NCI-H2196 (cell line): Measurements from ENCODE around the gene MCTP1.
"Not testable (repeated sequence)": the region's sequence is repeated elsewhere in the genome, so short reads cannot be mapped to it uniquely, and the experiment has no call there.

ENCODE experiments used
- DNase-seq: peaks from one replicate; lab custom pipeline; 2025; ENCODE audit not compliant: unreplicated experiment; lab: John Stamatoyannopoulos, UW

MCTP1 gene

DNA sequence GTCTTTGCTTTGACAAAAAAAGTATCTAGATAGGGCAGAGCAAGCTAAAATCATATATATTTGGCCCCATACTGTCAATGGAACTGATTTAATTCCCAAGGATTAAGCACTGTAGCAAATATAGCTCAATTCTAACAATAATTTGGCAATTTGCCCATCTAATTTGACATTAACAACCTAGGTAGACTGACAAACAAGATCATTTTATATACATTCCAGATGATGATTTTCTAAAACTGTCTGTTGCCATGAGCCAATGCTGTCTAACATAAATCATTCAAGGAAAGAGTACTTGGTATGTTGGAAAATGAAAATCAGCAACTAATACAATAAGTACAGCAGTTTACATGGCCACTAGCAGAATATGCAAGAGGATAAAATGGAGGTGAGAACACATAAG is 32.1 kb downstream of the MCTP1 start:
- no peak for DNase-seq

DNA sequence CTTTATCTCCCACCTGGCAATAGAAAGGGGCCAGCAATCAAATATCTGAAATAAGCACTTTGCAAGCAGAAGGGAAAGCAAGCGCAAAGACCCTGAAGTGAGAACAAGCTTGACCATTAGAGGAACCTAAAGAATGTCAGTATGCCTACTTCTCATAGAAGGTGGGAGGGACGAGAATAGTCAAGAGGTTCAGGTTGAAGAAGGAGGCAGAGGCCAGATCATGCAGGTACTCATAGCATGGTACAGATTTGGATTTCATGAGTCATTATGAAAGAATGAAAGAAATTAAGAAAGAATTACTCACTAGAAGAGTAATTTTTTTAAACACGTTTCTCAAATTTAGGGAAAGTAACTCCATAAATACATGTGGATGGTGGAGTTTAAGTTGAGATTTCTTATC is 33.7 kb downstream of the MCTP1 start:
- no peak for DNase-seq

DNA sequence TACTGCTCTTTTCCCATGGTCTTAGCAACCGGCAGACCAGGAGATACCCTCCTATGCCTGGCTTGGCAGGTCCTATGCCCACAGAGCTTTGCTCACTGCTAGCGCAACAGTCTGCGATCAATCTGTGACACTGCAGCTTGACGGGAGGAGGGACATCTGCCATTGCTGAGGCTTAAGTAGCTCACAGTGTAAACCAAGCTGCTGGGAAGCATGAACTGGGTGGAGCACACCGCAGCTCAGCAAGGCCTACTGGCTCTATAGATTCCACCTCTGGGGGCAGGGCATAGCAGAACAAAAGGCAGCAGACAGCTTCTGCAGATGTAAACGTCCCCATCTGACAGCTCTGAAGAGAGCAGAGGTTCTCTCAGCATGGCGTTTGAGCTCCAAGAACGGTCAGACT is 40.4 kb downstream of the MCTP1 start:
- DNase-seq, result no peak

DNA sequence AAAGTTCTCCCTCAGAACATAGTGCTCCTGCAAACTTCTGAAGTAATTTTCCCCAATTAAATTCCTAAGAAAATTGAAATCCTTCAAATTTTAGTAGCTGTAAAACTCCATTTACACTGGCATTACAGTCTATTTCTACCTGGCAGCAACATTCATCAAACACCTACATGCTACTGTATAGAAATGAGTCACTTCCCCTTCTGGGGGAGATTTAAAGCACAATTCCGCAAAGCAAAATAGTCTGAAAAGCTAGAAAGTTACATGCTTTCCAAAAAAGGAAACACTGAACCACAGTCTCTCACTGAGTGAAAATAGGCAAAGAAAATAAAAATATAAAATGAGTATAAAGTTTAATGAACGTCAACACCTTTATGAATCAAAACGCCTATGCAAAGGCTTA is 43.3 kb downstream of the MCTP1 start:
- DNase-seq, result no peak

DNA sequence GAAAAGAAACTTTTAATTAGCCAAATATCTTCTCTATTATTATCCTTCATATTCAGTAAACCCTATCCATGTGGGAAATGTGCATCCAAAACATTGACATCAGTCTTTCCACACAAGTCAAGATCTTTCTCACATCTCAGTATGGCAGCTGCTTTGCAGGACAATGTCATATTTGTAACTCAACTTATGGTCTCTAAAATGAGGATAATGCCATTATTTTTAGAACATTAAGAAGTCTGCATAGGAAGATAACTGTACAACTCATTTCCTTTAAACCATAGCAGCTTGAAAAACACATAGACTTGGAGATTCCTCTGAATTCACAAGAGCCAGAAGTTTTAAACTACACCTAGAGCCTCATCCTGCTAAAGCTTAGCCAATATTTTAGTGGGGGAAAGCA is 43.7 kb downstream of the MCTP1 start:
- DNase-seq, result no peak

DNA sequence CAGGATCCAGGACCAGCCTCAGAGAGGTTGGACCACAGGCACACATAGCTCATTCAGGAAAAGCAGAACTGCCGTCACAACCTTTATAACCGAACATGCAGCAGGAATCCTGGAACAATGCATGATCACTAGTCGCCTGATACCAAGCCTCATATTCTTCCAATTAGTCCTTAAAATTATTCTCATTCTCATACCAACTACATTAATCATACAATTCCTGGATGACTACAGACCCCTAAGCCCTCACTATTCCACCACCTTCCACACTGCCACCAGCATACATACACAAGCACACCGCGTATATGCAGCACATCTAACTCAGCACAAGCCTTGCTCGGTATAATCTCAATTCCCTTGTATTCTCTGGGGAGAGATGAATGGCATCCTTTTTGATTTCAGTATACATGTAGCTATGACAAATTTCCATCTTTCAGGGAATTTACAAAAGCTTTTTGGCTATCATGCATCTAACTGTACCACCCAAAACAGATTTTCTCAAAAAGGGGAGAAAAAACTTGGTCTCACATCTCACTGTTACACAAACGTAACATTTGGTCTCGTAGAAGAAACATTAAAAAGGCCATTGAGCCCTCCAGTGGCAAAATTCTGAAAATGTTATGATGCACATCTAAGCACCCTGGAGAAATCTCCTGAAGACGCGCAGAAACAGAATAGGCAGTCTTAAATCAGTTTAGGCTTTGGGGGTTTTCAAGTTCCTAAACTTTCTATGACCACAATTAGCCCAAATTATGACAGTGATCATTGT is 46.2 kb downstream of the MCTP1 start:
- DNase-seq, result no peak

DNA sequence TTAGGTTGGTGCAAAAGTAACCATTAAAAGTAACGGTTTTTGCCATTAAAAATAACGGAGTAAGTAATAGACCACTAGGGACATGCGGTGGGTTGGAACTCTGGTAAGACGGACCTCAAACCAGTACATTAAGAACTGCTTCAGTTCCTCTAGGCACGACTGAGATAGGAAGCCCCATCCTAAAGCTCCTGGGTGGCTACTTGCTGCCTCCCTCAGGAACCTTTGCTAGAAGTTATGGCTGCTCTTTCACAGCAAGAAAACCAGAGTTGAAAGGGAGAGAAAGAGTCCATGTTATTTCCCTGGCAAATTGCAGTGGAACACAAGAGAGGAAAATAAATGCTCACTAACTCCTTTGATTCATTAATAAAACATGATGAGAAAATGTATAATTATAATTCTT is 47.6 kb downstream of the MCTP1 start:
- no peak for DNase-seq

DNA sequence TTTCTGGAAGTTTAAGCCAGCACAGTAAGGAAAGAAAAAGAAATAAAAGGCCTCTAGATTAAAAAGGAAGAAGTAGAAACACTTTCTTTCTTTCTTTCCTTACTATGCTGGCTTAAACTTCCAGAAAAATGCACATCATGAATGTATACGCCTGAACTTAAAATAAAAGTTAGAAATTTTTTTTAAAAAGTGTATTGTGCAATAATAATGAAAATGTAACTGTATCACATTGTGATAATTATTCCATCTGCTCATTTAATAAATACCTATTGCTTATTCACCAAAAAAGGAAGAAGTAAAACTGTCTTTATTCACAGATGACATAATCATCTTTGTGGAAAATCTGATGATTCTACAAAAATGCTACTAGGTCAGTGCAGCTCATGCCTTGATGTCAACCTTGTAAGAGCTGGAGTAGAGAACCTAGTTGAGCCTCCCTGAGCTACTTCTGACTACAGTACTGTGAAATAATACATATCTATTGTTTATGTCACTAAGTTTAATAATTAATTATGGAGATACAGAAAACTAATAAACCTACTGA is 49.4 kb downstream of the MCTP1 start:
- DNase-seq, result no peak

DNA sequence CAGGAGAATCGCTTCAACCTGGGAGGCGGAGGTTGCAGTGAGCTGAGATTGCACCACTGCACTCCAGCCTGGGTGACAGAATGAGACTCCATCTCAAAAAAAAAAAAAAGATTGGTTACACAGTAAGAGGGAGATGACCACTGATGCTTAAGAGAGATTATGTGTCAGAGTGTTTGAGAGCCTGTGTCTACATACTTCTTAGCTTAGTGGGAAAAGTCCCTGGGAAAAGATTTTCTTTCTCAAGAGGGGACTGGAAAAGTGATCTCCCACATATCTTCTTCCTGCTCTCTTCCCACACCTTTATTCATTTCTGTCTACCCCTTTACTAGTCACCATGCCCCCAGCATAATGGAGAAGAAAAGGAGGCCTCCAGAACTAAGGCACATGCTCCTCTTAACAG is 55.2 kb downstream of the MCTP1 start:
- no peak for DNase-seq

DNA sequence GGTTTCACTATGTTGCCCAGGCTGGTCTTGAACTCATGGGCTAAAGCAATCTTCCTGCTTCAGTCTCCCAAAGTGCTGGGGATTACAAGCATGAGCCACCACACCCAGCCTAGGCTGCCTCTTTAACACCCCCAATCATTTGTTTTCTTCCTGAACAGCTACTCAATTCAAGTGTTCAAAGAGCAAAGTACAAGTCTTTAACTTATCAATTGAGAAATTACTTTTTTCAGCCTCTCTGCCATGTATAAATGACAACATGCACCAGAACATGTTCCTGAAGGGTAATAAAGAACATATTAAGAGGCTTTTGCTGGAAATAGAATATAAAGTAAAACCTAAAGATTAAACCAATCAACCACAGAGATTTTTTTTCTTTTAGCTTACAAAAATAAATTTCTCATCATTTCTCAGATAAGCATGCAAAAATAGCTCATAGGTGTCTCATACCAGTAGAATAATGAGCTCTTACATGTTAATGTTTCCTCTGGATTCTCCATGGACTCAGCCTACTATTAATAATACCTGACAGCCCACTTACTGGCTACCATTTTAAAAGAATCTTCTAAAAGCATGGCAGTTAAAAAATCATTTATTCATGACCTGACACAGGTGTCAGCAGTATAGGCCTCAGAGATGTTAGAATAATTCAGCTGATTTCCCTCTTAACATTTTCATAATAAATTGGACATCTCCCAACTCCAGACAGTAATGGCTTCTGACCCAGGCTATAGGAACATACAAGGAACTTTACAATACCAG is 60.0 kb downstream of the MCTP1 start:
- no peak for DNase-seq

DNA sequence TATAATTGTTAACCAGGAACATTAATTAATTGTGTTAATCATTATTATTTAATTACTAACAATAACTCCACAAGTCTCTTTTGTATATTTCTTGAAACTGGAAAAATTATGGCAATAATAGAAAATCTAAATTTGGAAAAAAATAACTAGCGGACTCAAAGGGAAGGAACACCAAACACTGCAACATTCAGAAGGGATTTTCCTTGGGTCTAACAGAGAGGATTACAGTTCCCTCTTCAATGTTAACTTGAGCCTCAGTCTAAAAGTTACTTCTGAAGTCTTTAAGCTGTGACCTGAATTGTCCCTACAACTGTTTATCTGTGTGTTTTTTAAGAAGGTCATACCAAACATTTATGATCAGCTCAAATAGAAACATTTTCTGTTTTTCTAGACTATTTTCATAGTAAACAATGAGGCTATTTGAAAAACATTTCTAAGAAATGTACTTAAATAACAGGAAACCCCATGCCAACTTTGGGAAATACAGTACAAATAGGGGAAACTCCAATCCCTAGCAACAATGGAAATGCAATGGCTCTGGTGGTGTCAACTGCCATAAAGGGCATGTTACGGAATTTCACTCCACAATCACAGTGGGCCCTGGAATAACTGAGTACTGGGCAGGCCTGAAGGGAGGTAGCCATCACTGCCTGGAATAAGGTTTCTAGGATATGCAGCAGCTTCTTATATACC is 61.2 kb downstream of the MCTP1 start:
- DNase-seq, result no peak

DNA sequence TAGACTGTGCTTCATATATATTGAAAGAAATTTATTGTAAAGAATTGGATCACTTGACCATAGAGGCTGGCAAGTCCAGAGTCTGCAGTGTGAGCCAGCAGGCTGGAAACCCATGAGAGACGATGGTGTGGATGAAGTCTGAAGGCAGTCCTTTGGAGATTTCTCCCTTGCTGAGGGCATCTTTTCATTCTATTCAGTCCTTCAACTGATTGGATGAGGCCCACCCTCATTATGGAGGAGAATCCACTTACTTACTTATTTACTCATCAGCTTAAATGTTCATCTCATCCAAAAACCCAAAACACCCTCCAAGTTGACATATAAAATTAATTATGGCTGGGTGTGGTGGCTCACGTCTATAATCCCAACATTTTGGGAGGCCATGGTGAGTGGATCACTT is 62.1 kb downstream of the MCTP1 start:
- DNase-seq, result no peak

DNA sequence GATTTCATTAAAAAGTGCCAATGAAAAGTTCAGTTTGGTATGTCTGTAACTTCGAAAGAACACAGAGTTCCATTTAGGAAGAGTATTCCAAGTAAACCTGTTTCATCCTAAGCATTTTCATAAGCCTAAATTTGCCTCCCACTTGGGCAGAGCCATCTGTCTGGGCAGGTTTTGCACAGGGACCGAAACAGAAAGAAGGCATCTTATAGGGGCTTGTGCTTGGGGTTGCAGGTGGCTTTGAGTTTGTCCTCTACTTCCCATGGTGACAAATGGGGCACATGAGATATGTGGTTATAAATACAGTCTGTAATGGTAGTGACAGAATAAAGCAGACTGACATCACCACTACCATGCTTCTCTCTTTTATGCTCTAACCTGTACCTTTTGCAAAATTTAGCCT is 63.7 kb downstream of the MCTP1 start:
- no peak for DNase-seq

DNA sequence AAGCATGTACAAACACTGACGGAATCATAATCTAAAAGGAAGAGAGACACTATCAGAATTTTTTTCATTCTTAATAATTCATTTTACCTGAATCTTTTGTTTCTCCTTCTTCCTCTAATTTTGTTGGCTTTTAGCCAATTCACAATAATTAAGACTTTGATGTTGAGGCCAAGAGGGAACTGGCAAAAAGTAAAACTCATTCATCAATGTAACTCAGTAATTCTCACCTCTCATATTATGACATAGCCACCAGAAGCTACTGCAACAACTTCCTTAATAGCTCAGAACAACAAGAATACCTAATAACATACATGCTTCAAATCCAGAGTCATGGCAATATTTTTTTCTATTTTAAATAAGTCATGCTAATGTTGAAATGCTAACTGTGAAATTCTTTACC is 64.5 kb downstream of the MCTP1 start:
- no peak for DNase-seq

DNA sequence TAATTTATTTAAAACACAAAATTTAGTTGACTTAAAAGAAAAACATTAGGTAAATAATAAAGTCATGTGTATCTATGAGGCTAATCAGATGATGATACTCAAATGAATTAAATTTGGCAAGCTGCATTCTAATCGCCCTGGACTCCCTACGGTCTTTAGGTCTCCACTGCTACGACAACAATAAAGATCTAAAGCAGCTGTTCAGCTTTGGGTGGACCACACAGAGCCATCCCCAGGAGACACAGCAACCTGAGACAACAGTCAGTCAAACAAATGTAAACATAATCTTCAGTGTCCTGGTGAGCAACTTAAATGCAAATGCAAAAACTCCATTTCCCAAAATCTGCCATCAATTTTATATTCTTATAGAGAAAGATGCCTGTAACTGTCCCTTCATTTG is 65.5 kb downstream of the MCTP1 start:
- no peak for DNase-seq

DNA sequence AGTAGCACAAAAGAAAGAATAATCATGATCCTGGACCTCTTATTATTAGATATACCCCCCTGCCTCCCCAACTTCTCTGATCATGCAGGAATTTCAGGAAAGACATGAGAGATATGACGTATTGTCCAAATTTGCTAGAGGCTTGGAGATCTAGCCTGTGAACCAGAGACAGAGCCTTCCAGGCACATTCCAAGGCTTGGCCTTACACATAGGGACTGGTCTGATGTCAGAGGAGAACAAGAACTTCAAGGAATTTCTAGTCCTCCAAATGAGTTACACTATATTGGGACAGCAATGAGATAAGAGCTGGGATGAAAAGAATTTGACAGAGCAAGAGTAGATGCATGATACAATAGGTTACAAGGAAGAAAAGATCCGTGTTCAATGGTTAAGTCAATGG is 67.0 kb downstream of the MCTP1 start:
- DNase-seq, result no peak

DNA sequence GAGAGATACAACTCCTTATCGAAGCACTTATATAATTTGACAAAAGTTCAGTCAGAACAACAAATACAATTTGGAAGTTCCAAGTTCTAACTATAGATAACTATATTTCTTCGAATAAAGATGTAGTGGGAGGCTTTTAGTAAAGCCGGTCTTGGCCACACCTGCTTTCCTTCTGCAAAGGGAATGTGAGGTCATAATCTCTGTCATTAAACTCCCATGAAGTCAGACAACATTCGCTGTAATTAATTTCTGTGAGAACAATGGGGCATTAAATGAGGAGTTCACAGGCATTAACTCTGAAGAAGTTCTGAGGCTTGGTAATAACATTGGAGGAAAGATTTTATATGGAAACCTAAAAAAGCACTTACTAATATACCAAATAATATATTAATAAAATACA is 67.5 kb downstream of the MCTP1 start:
- no peak for DNase-seq

DNA sequence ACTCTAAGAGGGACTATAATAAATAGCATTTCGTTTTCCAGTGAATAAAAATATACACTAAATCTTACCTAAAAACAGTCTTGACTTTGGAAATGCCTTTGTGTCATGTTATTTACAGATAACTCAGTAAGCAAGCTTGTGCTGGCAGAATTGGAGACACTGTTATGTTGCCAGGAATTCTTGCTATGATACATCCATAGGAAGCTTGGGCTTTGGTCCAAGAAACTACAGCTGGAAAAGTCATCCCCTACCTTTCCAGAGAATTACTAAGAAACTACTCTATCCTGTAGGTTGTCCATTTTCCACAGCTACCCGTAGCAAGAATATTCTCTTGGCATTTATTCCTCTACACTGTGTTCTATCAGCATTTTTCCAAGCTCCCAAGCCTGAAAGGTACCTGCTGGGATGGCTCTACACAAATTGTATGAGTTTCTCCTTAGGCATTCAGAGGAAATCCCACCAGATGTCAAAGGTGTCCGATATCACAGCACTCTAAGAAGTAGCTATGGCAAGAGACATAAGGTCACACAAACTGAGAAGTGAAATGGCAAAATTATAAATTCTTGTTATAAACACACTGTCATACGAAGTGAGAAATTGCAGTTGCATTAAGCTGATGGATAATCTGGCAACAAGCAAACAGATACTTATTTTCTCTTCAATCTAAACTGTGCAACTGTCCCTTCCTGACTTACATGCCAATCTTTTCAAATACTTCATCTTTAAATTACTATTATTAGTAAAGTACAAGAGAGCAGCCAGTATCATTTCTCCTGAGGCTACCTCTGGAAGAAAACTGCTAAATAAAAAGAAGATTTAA is 68.5 kb downstream of the MCTP1 start:
- DNase-seq, result no peak

DNA sequence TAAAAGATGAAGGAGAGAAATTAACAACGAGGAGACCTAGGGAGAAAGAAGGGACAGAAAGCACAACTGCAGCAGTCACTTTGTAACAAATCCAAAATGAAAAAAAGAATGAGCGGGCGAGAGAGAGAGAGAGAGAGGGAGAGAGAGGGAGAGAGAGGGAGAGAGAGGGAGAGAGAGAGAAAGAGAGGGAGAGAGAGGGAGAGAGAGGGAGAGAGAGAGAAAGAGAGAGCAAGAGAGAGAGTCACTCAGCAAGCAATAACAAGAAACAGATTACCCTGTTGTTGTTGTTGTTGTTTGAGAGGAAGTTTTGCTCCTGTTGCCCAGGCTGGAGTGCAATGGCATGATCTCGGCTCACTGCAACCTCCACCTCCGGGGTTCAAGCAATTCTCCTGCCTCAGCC is 77.1 kb downstream of the MCTP1 start:
- not testable (repeated sequence) for DNase-seq

DNA sequence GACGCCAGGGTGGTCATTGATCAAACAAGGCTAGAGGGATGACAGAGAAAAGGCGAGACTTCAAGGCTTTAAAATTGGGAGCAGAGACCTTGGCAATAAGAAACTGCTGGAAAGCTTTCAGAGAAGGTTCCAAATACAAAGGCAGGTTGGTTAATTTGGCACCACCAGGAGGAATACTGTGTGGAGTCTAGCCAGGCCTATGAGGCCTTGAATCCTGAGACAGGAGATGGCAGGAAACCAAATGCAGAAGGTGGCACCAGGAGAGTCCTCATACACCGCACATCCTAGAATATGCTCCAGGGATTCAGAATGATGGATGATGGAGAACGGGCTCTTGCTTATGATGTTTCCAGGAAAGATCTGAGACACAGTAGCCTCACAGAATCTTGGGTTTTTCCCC is 90.0 kb downstream of the MCTP1 start:
- no peak for DNase-seq

DNA sequence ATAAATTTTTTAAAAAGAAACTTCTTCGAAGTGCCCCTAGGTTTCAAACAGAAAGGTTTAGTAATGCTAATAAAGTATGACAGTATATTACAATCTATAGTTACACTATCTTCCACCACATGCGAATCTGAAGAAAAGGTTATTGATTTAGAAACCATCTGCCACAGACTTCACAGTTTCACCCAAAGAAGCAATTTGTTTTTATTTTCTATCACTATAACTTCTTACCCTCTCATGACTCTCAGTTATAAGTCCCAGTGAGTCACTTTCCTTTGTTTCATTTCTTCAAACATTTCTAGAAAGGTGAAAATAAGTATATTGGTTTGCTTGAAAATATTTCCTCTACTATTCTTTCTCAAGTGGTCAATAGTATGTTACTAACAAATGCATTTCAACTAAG is 93.6 kb downstream of the MCTP1 start:
- no peak for DNase-seq
